T-helper 17 cell (primary cell): ENCODE results near the gene USP31. TPM values are rescaled to one million over a fixed set of nuclear protein-coding genes. Genes with fewer than 3 reads are reported as not detected.
A peak's percentile ranks its signal among the peaks of the same experiment; 100 is the strongest.

ENCODE experiments used
- ATAC-seq: fragments of 150-1000 bp; cut with Tn5 transposase; 2 replicates; pipeline ENCODE4 v1.10.0; 2021; ENCODE audit warnings: mild to moderate bottlenecking, moderate library complexity
- DNase-seq, 3 donors: peaks; one replicate each; pipeline versions ENCODE4 v3.0.0 to v3.0.0-alpha.2; 2020 to 2021
- H3K9me3 ChIP-seq: one replicate; pipeline ENCODE4 v1.7.0; 2013; ENCODE audit warnings: low read length, mild to moderate bottlenecking; ENCODE audit not compliant: control insufficient read depth, poor library complexity, severe bottlenecking
- H3K27ac Mint-ChIP-seq: one replicate; pipeline ENCODE4 v1.8.0; 2022; ENCODE audit warnings: mild to moderate bottlenecking, moderate library complexity, mixed read lengths
- H3K27me3 Mint-ChIP-seq: one replicate; pipeline ENCODE4 v1.8.0; 2022; ENCODE audit warnings: mixed read lengths
- H3K36me3 Mint-ChIP-seq: one replicate; pipeline ENCODE4 v1.8.0; 2022; ENCODE audit warnings: low read depth, mixed read lengths
- H3K4me1 Mint-ChIP-seq: one replicate; pipeline ENCODE4 v1.8.0; 2022; ENCODE audit warnings: mild to moderate bottlenecking, mixed read lengths
- H3K4me3 Mint-ChIP-seq: one replicate; pipeline ENCODE4 v1.8.0; 2022; ENCODE audit warnings: mild to moderate bottlenecking, moderate library complexity, mixed read lengths
- total RNA-seq, 4 donors: library from RNA in 2 of 4; stranded (reverse) in 2 of 4; gene quantifications; one replicate each; pipeline ENCODE4 v1.2.3 and lab custom pipeline; 2022 to 2026

Gene USP31
- total RNA-seq, 2 donors from 2014 or later, result 3.5 to 7.2 TPM

DNA sequence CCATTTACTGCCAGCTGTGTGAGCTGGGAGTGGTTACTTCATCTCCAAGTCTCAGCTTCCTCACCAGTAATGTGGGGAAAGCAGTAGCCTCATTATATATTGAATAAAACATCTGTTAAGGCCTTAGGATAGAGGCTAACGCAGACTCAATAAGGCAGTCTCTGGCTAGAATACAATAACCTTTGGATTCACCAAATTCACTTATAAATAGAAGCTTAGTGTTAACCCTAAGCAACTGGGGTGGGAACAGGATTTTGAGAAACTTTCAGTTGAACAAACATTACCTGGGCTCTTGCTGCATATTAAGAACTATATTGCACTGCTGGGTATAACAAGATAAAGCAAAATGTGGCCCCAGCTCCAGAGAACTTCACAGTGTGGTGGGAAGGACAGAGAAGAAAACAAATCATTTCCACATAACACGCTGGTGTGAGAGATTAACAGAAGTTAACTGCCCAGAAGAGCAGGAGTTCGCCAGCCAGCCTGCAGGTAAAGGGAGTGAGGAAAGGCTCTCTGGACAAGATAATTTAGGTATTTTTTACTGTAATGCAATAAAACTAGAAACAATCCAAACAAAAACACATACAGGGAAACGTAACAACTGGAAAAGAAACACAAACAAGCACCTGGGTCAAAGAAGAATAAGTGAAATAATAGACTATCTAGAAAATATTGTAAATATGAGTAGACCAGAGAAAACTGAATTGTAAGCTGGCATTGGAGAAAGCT is 57.0 kb downstream of the USP31 start:
- Mint-ChIP-seq H3K4me1 (peaks cover 29% of the 10 kb centered on the region), H3K4me3 (no peak overlapping the region), H3K27me3 (no peaks in the 10 kb centered on the region), H3K36me3 (peaks cover 13% of the 10 kb centered on the region), H3K27ac (no peak overlapping the region)
- no peaks in the 10 kb centered on the region for H3K9me3 ChIP-seq
- ATAC-seq (no peak), DNase-seq (no peak)

DNA sequence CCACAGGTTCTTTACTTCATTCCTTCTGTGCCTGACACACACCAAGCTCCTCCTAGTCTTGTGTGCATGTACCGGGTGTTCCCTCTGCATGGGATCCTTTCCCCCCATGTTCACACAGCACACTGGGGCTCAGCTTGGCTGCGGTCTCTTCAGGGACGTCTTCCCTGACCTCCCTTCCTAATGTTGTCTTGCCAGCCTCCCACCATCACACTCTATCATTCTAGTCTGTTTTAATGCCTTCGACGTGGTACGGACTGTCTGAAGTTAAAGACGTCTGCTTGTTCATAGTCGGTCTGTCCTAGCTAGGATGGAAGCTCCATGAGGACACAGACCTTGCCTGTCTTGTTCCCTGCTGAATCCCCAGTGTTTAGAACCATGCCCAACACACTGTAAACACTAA is 60.1 kb downstream of the USP31 start:
- DNase-seq (no peak), ATAC-seq (no peak)
- Mint-ChIP-seq H3K4me1 (peaks cover 5% of the 10 kb centered on the region), H3K27me3 (no peaks in the 10 kb centered on the region), H3K36me3 (peaks cover 13% of the 10 kb centered on the region), H3K4me3 (no peak overlapping the region), H3K27ac (no peak overlapping the region)
- no peaks in the 10 kb centered on the region for H3K9me3 ChIP-seq

- Mint-ChIP-seq H3K4me3 (no peak overlapping the region), H3K36me3 (peaks cover 13% of the 10 kb centered on the region), H3K4me1 (peaks cover 5% of the 10 kb centered on the region), H3K27me3 (no peaks in the 10 kb centered on the region), H3K27ac (no peak overlapping the region)
- DNase-seq (no peak), ATAC-seq (no peak)
- H3K9me3 ChIP-seq, result no peaks in the 10 kb centered on the region
Observed at GRCh38 chr16:23088018-23088417, 61.2 kb downstream of the USP31 start.

- no peak for DNase-seq
- H3K4me1 Mint-ChIP-seq, result no peaks in the 10 kb centered on the region
- no peak for ATAC-seq
- peaks cover 18% of the 10 kb centered on the region for H3K36me3 Mint-ChIP-seq
- no peak overlapping the region for H3K27ac Mint-ChIP-seq
- H3K27me3 Mint-ChIP-seq, result no peaks in the 10 kb centered on the region
- no peaks in the 10 kb centered on the region for H3K9me3 ChIP-seq
- H3K4me3 Mint-ChIP-seq, result no peak overlapping the region
Observed at GRCh38 chr16:23085949-23086348, 63.3 kb downstream of the USP31 start.

GRCh38 chr16:23082161-23082788 is 67.0 kb downstream of the USP31 start:
- no peak for ATAC-seq
- Mint-ChIP-seq H3K4me3 (no peak overlapping the region), H3K27me3 (no peaks in the 10 kb centered on the region), H3K27ac (no peak overlapping the region), H3K4me1 (no peaks in the 10 kb centered on the region), H3K36me3 (peaks cover 22% of the 10 kb centered on the region)
- no peak for DNase-seq
- no peaks in the 10 kb centered on the region for H3K9me3 ChIP-seq

GRCh38 chr16:23081675-23082119 is 67.6 kb downstream of the USP31 start:
- ATAC-seq, result no peak
- H3K4me3 Mint-ChIP-seq, result no peak overlapping the region
- peaks cover 22% of the 10 kb centered on the region for H3K36me3 Mint-ChIP-seq
- H3K27me3 Mint-ChIP-seq, result no peaks in the 10 kb centered on the region
- DNase-seq, result no peak
- H3K4me1 Mint-ChIP-seq, result no peaks in the 10 kb centered on the region
- H3K9me3 ChIP-seq, result no peaks in the 10 kb centered on the region
- H3K27ac Mint-ChIP-seq, result no peak overlapping the region

GRCh38 chr16:23080747-23081146 is 68.5 kb downstream of the USP31 start:
- H3K4me1 Mint-ChIP-seq, result no peaks in the 10 kb centered on the region
- H3K27ac Mint-ChIP-seq, result no peak overlapping the region
- H3K36me3 Mint-ChIP-seq, result peaks cover 18% of the 10 kb centered on the region

GRCh38 chr16:23080329-23080728 is 68.9 kb downstream of the USP31 start:
- Mint-ChIP-seq H3K4me3 (no peak overlapping the region), H3K27ac (no peak overlapping the region), H3K36me3 (peaks cover 18% of the 10 kb centered on the region), H3K4me1 (no peaks in the 10 kb centered on the region), H3K27me3 (no peaks in the 10 kb centered on the region)
- ATAC-seq (no peak), DNase-seq (no peak)
- H3K9me3 ChIP-seq, result no peaks in the 10 kb centered on the region

More at GRCh38 chr16:23080747-23081146, 68.5 kb downstream of the USP31 start:
- no peaks in the 10 kb centered on the region for H3K9me3 ChIP-seq
- DNase-seq (no peak), ATAC-seq (no peak)
- Mint-ChIP-seq H3K27me3 (no peaks in the 10 kb centered on the region), H3K4me3 (no peak overlapping the region)

DNA sequence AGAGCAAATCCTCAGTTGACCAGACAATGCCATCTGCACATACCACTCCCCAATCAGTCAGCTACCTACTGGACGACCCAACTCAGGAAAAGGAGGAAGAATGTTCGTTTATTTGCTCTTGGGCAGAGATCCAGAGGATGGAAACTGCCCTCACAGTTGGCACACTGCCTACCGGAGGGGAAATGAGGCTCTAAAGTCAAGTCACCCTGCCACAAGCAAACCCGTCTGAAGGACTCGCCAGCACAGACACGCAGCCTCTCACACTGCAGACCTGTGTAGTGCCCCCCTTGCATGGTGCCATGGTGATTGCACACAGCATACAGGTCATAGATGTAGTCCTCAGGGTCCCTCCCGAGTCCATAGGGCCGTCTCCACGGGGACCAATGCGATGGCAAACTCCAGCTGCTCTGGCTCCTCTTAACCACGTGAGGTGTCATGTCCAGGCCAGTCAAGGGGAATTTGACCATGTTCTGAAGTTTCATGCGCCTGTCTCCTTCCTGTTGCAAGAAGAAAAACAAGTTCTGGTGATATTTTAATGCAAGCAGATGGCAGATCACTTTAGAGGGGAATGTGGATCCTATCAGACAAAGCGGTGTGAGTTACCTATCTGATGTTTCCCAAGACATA is 69.5 kb downstream of the USP31 start:
- H3K9me3 ChIP-seq, result no peaks in the 10 kb centered on the region
- Mint-ChIP-seq H3K4me1 (no peaks in the 10 kb centered on the region), H3K27me3 (no peaks in the 10 kb centered on the region), H3K27ac (no peak overlapping the region), H3K4me3 (no peak overlapping the region), H3K36me3 (peaks cover 17% of the 10 kb centered on the region)
- ATAC-seq (no peak), DNase-seq (no peak)

DNA sequence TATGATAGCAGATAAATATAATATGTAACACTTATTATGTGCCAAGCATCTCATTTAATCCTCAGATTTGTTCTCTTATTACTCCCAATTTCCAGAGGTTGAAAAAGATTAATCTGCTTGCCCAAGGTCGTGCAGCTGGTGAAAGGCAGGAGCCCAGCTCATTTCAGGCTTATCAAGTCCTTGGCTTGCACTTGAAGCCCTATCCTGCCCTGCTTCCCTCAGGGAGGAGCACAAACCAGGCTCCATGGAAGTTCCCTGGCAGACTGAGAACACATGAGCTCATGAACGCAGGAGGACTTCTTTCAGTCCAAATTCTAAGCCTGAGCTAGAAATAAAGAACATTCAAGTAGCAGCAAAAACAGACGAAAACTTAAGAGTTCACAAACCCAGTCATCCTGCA is 74.8 kb downstream of the USP31 start:
- peaks cover 2% of the 10 kb centered on the region for H3K36me3 Mint-ChIP-seq
- no peak overlapping the region for H3K4me3 Mint-ChIP-seq
- H3K27ac Mint-ChIP-seq, result no peak overlapping the region
- no peaks in the 10 kb centered on the region for H3K27me3 Mint-ChIP-seq
- DNase-seq, result no peak
- no peaks in the 10 kb centered on the region for H3K4me1 Mint-ChIP-seq
- H3K9me3 ChIP-seq, result no peaks in the 10 kb centered on the region
- no peak for ATAC-seq

- no peaks in the 10 kb centered on the region for H3K9me3 ChIP-seq
- Mint-ChIP-seq H3K4me3 (no peak overlapping the region), H3K27me3 (no peaks in the 10 kb centered on the region), H3K27ac (no peak overlapping the region), H3K4me1 (no peaks in the 10 kb centered on the region), H3K36me3 (no peaks in the 10 kb centered on the region)
- DNase-seq (no peak), ATAC-seq (no peak)
Observed at GRCh38 chr16:23072769-23073549, 76.3 kb downstream of the USP31 start.

DNA sequence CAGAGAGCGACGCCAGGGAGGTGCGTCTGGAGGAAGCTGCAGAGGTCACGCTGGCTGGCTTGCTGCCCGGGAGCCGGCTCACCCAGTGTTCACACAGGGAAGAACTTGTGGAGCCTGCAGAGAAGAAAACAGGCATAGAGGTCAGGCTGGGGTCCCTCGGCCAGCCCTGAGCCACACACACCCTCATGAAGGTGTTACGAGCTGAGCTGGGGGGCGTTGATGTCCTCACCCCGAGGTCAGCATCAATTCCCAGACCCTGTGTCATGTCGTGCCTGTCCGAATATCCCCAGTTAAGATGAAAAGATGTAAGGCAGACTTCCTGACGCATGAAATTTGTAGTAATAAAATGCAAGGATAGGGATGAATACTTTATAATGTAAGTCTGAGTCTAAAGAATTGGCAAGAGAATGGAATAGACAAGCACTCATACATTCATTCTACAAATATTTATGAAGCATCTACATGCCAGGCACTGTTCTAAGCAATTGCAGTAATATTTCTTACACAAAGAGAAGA is 77.1 kb downstream of the USP31 start:
- peaks cover 3% of the 10 kb centered on the region for H3K36me3 Mint-ChIP-seq
- ATAC-seq (no peak), DNase-seq (no peak)
- H3K27ac Mint-ChIP-seq, result no peak overlapping the region
- H3K4me1 Mint-ChIP-seq, result peaks cover 2% of the 10 kb centered on the region
- peak overlapping the region; percentile 15 for H3K4me3 Mint-ChIP-seq
- no peaks in the 10 kb centered on the region for H3K27me3 Mint-ChIP-seq
- no peaks in the 10 kb centered on the region for H3K9me3 ChIP-seq
